Renal cortex interstitium (tissue), 11 donors: Measurements from ENCODE around the gene TGOLN2. TPM values are rescaled to one million over a fixed set of nuclear protein-coding genes. Genes with fewer than 3 reads are reported as not detected.
"Not testable (repeated sequence)": the region's sequence is repeated elsewhere in the genome, so short reads cannot be mapped to it uniquely, and the experiment has no call there.

Experiments
- DNase-seq, 11 donors: peaks; one replicate each; pipeline ENCODE4 v3.0.0-alpha.2; 2013; ENCODE audit warnings: low read depth in 9 of 11, low spot score in 4 of 11; ENCODE audit errors: extremely low read depth in 1 of 11
- polyA plus RNA-seq, 3 donors: library from polyadenylated mRNA; unstranded; fragments of 120-200 nt; gene quantifications; one replicate each; pipeline ENCODE4 v1.2.1, GENCODE V29; 2013; ENCODE audit not compliant: insufficient read length in 3 of 3

Gene TGOLN2
- polyA plus RNA-seq, 3 donors, result 110 to 139 (median 128) TPM

DNA sequence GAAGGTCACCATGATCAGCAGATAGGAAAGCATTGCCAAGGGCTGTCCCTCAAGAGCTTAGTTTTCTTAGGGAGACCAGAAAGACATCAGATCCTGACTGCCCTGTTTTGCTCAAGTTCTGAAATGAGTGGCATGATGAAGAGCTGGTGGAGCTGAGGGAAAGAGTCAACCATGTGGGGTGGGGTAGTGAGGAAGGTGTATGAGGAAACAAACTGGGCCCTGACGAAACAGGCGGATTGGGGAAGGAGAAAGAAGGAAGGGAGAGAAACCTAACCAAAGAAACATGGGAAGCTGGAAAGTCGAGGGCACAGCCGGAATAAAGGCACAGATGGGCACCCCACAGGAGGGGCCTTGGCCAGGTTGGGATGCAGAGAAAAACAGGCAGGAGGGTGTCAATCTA lies 8.0 kb downstream of the TGOLN2 start:
- DNase-seq, result no peak

DNA sequence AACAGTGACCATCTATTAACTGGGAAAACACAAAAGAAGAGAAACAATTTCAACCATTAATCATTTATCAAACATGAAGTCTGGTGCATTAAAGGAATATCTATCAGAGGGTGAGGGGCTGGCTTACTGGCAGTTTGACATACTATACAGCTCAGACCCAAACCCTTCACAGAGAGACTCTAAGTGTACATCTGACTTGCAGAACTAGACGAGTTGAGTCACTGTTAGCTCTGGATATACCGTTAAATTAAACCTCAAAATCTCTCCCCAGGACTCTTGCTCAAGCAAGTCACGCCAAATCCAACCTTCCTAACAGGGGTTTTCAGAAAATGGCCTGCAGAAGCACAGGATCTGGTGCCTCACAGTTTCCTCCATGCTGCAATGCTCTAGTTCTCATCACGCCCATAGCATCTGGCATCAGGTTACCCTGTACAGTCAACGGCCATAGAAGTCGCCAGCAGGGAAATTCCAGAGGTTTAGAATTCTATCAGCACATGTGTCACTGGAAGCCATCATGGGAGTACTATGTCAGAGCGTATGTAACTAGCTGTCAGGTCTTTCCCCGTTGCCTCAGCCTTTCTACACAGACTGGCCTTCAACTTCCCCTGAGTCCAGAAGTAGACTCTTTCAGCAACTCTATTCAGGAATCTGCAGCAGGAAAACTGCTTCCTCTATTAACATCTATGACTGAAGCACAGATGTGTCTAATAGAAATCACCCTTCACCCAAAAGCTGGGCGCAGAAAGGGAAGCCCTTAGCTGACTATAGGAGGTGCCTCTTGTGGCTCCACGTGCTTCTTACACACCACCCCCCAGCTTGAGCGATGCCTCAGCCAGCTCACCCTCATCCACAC lies 9.3 kb downstream of the TGOLN2 start:
- DNase-seq, result peak in 1 of 11 donors; percentile 49

DNA sequence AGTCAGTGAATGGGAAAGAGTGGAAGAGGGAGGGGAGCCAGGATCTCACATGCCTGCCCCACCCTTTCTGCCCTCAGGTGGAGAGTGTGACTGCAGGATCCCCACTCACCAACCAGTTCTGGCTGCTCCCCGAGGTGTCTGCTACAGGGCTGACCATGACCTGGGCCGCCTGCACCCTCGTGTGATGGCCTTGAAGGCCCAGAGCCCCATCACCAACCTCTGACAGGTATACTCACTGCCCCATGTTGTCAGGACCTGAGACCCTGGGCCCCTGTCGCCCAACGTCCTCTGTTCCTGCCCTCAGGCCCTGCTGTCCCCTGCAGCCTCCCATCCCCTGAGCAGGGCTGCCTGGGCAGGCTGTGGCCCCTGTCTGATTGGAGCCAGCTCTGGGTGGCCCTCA lies 11.9 kb downstream of the TGOLN2 start:
- not testable (repeated sequence) for DNase-seq

DNA sequence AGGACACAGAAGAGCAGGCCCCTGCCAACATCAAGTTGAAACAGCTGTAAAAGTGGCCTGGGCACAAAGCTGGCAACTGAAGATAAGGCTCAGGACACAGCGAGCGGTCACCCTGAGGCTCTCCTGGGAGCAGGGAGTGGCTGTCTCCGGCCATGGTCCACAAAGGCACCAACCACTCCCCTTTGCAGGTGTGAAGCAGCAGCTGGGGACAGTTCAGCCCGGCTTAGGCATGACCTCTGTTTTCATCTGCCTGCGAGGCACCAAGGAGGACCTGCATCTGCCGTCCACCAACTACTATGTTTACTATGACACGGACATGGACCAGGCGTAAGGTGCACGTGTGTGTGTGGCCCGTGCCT lies 12.9 kb downstream of the TGOLN2 start:
- DNase-seq, result no peak

DNA sequence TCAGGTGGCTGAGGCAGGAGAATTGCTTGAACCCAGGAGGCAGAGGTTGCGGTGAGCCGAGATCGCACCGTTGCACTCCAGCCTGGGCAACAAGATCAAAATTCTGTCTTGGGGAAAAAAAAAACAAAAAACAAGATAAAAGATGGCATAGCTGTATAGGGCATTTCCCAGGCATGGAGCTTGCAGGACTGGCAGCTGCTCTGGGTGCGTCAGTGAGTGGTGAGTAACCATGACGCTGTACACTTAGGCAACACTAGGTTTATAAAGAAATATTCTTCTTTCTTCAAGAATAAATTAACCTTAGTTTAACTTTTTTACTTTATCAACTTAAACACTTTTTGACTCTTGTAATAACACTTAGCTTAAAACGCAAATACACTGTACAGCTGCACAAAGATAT lies 15.4 kb downstream of the TGOLN2 start:
- no peak for DNase-seq

DNA sequence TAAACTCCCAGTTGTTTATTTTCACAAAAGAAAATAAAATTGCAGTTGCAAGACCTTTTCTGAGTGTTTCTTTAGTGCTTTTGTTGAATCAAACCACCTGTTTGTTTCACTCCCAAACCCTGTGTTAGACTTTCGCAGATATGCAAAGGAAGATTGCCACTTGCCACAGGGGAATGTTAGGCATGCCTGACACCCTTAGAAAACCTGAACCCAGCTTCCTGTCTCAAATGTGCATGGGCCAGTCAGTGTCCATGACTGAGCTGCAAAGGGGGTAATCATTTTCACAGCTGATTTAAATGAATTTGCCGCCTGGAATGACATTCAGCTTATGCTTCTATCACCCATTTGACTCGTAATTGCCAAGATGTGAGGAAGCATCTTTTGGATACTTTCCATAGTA lies 17.5 kb downstream of the TGOLN2 start:
- peak in 1 of 11 donors; percentile 15 for DNase-seq

DNA sequence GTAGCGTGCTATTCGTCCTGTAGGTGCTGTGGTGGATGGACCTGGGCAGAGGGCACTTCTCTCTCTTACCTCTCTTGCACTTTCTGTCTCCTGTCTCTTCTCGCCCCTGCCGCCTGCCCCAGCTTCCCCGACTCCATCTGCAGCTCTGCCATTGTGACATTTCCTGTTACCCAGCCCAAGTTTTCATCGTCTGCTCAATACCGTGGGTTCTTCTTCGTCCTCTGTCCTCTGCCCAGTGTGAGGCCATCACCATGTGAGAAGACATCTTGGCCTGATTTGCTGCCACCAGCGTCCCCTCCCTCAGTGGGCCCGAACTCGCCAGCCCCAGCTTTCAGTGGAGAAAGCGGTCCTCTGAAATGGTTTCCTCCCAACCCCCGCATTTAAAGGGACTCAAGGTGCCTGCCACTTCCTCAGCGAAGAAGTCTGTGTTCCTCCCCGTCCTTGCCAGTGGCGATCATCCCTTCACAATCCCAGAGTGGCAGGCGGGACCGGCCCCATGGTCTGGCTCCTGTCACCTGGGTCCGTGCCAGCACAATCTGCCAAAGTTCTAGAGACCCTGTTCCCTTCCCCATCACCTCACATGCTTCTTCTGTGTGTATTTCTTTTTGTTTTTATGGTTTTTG lies 18.0 kb downstream of the TGOLN2 start:
- no peak for DNase-seq

DNA sequence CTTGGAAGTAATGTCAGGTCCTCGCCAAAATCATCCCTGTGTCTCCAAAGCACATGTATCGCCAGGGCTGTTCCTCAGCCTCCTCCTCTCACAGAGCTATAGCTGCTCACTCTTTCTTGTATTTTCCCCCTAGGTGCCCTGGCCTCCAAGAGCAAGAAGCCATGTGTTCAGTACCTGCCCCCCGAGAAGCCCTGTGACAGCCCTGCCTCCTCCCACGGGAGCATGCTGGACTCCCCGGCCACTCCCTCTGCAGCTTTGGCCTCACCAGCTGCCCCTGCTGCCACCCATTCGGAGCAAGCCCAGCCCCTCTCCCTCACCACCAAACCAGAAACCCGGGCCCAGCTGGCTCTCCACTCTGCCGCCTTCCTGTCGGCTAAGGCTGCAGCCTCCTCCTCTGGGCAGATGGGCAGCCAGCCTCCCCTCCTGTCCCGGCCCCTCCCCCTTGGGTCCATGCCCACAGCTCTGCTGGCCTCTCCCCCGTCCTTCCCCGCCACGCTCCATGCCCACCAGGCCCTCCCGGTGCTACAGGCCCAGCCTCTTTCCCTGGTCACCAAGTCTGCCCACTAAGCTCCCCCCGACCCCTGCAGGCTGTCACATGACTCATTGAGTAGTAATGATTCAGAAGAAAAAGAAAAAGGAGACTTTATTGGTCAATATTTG lies 18.8 kb downstream of the TGOLN2 start:
- DNase-seq, result peak in 9 of 11 donors; percentile 67 to 88 (median 82)

DNA sequence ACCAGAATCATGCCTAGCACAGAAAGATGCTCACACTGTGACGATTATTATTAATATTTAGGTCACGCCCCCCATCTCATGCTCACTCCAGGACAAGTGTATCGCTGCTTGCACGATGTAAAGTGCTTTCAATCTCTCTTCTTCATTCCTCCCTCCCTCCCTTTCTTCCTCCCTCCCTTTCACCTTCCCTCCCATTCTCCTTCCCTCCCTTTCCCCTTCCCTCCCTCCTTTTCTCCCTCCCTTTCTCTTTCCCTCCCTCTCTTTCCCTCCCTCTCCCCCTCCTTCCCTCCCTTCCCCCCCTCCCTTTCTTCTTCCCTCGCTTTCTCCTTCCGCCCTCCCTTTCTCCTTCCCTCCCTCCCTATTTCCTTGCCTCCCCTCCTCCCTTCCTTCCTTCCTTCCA lies 19.6 kb downstream of the TGOLN2 start:
- no peak for DNase-seq

DNA sequence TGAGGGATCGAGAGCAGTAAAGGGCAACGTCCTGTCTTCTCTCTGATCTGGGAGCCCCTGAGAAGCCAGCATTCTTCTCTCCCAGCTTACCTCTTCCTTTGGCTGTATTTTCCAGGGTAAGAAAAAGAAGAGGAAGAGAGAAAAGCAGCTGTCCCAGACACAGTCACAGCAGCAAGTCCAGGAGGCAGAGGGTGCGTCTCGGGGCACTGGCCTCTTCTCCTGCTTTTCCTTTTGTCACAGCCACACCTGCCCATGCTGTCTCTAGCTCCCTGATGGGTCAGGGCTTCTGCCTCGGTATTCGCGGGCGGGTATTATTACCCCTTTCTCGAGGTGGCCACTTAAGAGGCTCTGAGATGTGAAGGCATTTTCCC lies 20.3 kb downstream of the TGOLN2 start:
- DNase-seq, result no peak

DNA sequence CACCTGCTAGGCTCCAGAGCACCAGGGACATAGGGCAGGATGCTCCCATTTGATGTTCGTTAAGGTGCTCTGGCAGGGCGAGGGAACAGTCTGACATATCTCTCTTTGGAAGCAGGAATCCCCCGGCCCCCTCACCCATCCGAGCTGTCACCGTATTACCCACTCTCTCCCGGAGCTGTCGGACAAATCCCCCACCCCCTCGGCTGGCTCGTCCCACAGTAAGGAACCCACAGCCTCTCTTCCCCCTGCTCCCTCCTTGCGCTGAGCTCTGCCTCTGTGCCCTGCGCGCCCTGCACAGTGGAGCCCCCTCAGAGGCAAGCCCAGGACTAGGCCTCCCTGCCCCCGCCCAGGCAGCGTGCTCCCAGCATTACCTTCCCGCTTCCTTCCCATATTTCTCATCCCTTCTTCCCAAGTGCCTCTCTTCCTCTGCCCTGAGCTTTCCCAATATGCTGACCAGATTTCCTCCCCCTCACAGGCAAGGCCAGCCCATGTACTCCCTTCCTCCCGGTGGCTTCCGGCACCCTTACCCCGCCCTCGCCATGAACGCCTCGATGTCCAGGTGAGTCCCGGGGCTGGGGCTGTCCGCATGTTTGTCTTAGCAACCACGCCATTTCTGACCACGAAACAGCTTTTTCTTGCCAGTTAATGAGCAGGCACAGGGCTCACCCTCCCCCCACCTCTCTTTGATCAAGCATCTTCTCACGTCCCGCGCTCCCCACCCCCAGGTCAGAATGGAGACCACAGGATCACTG lies 23.8 kb downstream of the TGOLN2 start:
- no peak for DNase-seq

DNA sequence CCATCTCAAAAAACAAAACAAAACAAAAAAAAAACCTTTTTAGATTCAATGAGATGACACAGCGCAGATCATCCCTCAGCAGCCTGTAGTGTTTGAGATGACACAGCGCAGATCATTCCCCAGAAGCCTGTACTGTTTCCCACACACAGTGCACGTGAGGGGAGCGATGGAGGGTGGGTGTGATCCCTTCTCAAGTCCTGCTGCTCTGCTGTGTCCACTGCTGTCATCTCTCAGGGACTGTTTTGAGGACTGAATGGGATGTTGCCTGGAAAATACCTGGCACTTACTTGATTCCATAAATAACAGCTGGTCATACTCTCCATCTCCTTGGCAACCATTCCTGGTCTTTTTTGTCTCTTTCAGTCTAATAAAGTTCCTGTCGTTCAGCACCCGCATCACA lies 25.7 kb downstream of the TGOLN2 start:
- DNase-seq, result no peak

DNA sequence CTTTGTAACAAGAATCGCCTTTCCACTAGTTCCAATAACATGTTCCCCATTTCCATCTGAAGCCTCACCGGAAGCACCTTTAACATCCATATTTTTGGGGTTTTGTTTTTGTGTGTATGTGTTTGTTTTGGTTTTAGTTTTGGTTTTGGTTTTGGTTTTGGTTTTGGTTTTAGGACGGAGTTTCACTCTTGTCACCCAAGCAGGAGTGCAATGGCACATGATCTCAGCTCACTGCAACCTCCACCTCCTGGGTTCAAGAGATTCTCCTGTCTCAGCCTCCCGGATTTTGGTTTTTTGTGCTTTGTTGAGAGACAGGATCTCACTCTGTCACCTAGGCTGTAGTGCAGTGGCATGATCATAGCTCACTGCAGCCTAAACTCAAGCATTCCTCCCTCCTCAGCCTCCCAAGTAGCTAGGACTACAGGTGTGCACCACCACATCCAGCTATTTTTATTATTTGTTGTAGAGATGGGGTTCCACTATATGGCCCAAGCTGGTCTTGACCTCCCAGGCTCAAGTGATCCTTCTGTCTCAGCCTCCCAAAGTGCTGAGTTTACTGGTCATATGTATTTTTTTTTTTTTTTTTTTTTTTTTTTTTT lies 36.3 kb downstream of the TGOLN2 start:
- DNase-seq, result no peak

DNA sequence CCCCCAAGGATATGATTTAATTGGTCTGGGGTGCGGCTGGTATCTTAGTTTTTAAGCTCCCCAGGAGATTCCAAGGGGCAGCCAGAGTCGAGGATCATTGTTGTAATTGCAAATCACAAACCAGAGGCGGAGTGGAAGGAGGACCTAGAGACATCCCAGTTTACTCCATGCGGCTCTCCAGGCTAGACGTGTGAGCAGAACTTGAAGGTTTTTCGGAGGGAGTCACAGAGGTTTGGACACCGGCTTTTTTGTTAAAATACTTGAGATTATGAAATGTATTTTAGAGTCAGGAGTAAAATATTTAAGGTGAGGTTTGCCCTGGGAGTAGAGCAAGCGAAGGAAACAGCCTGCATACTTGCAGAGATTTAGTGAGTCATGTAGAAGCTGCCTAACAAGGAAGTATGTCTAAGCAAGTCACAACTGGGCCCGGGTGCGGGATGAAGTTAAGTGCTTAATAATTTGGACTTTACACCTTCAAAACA lies 39.5 kb downstream of the TGOLN2 start:
- DNase-seq, result no peak

DNA sequence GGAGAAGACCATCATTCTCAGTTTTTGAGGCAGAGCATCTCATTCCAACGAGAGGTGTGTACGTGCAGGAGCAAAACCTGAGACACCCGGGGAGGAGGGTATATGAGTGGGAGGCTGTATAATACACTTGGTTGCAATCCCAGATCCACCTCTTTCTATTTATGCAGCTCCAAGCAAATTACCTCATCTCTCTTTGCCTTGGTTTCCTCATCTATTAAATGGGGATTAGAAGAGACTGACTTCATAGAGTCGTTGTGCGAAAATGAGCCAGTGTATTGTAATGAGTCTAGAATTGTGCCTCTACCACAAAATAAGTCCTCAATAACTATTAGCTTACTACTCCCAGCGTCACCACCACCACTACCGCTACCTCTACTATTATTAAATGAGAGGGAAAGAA lies 40.1 kb downstream of the TGOLN2 start:
- DNase-seq, result no peak

DNA sequence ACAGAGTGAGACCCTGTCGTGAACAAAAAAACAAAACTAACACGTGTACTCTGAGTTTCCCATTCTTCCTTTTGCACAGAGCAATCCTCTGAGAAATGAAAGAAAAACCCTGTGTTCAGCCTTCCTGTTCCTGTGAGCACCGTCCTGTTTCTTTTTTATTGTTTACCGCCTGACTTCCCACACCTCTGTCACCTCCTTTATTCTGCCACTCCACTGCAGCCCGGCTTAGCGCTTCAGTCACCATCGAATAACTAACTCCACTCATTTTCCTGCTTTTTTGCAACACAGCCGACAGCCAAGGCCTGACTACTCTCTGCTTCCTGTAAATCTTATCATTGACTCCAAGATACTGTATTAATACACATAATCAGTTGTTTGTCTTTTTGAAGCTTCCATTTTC lies 40.9 kb downstream of the TGOLN2 start:
- no peak for DNase-seq

DNA sequence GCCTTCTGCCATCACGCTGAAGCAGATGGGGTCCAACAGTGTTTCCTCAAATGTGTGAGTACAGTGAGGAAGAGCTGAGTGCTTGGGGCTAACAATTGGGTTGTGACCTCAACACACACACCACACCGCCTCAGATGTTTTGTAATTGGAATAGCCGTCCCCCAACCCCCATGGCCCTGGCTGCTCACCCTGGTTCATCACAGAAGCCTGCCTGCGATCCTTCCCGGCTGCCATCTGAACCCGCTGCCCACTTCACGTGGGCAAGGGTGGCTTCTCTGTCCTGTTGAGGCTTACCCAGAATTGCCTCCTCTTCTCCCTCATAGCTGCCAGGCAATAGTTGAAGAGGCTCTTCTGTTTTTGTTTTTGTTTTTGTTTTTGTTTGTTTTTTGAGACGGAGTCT lies 44.1 kb downstream of the TGOLN2 start:
- DNase-seq, result no peak

DNA sequence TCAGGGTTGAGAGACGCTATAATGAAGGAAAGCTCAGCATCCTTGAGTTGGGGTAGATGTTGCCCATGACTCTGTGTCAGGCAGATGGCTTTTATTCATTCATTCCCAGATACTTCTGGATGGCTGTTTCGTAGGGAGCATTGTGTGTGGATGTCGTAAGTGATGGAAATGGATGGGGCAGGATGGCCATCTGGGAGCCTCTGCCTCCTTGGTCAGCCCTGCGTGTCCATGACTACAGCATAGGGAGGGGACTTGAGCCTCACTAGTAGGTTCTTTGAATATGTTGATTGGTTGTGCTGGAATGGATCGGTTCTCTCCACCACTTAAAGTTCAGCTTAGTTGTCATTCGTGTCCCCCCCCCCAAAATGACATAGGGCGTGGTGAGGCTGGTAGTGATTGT lies 44.9 kb downstream of the TGOLN2 start:
- no peak for DNase-seq

DNA sequence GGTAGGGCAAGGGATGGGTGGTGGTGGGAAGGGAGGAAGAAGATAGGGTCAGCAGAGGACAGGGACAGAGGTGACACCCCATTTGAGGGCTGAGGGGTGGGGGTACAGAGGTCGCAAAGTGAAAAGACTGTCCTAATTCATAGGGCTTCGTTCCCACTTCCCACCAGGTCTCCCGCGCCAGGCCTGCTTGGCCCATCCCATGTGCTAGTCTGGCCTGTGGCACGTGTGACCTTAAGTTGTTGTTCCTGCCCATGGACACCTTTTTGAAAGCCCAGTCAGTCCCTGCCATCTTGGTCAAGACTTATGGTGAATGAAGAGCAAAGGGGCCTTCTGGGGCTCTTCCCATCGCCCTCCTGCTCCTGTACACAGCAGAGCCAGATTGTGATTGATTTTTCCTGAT lies 46.2 kb downstream of the TGOLN2 start:
- no peak for DNase-seq
